HCT116 (cell line): ENCODE data around the gene ARID5B. TPM values are rescaled to one million over a fixed set of nuclear protein-coding genes. Genes with fewer than 3 reads are reported as not detected.
"Not testable (repeated sequence)": the region's sequence is repeated elsewhere in the genome, so short reads cannot be mapped to it uniquely, and the experiment has no call there.

Experiments used
- ATAC-seq: fragments of 200-7000 bp; cut with Tn5 transposase; 2 replicates; pipeline ENCODE4 v1.9.1; 2020; ENCODE audit warnings: mild to moderate bottlenecking, moderate library complexity
- BruUV-seq: library from RNA; stranded (reverse); fragments of 400-500 nt; replicated peaks from 2 replicates; lab custom pipeline; 2021; lab: Mats Ljungman, UMichigan
- CTCF ChIA-PET: fragments of 300-600 bp; sonication (Branson Sonifier 250); formaldehyde crosslinking; loops from one replicate; lab custom pipeline; 2021; ENCODE audit warnings: antibody characterized with exemption; lab: Charles Lee
- POLR2A ChIA-PET: fragments of 300-600, 350-600 bp; sonication (Branson Sonifier 250); formaldehyde crosslinking; loops from one replicate; lab custom pipeline; 2021; ENCODE audit warnings: antibody characterized with exemption; lab: Charles Lee
- RAD21 ChIA-PET, 2 experiments: fragments of 300-600 bp; sonication (Branson Sonifier 250); formaldehyde crosslinking; loops; one replicate each; lab custom pipeline; 2023; ENCODE audit warnings: low total read pairs in 2 of 2; ENCODE audit not compliant: uncharacterized antibody in 2 of 2, unreplicated experiment in 2 of 2, low non-redundant PET in 1 of 2; lab: Charles Lee
- DNase-seq: peaks from one replicate; pipeline ENCODE4 v3.0.0-alpha.2; 2010; ENCODE audit warnings: low read depth, low spot score
- H2AFZ ChIP-seq: fragments of 200-600 bp; shearing (Covaris generic), sonication (generic); 2 replicates; pipeline ENCODE4 v1.6.1; 2017; ENCODE audit warnings: low read depth, mixed run types, mixed read lengths, antibody characterized with exemption, low read length; ENCODE audit not compliant: poor library complexity, severe bottlenecking
- H3K27ac ChIP-seq: 2 replicates; pipeline ENCODE4 v1.5.1; 2012; ENCODE audit warnings: low read depth, low read length
- H3K27me3 ChIP-seq: fragments of 200-600 bp; sonication (generic); 2 replicates; pipeline ENCODE4 v1.6.1; 2016; ENCODE audit warnings: mixed run types, low read length, mixed read lengths; ENCODE audit not compliant: insufficient read depth
- H3K36me3 ChIP-seq, 2 experiments: fragments of 200-500 bp in 1 of 2; fragments of 200-600 bp in 1 of 2; sonication (Bioruptor generic) in 1 of 2; sonication (generic) in 1 of 2; 2 replicates each; pipeline versions ENCODE4 v1.5.1 to v1.6.1; 2014 to 2016; ENCODE audit warnings: low read length in 2 of 2, inconsistent platforms in 1 of 2, mixed read lengths in 1 of 2, mixed run types in 1 of 2; ENCODE audit not compliant: insufficient read depth in 2 of 2, control insufficient read depth in 1 of 2
- H3K4me1 ChIP-seq, 2 experiments: fragments of 200-600 bp in 1 of 2; sonication (generic) in 1 of 2; 2 replicates each; pipeline versions ENCODE4 v1.5.1 to v1.6.1; 2012 to 2017; ENCODE audit warnings: low read length in 2 of 2, inconsistent platforms in 1 of 2, mild to moderate bottlenecking in 1 of 2, mixed read lengths in 1 of 2, mixed run types in 1 of 2, moderate library complexity in 1 of 2; ENCODE audit not compliant: insufficient read depth in 2 of 2, control insufficient read depth in 1 of 2
- H3K4me2 ChIP-seq: fragments of 200-600 bp; sonication (generic); 2 replicates; pipeline ENCODE4 v1.6.1; 2017; ENCODE audit warnings: mixed run types, low read length, mixed read lengths
- H3K4me3 ChIP-seq, 2 experiments: fragments of 200-600 bp in 1 of 2; sonication (generic) in 1 of 2; replicated peaks in 1 of 2; 2 replicates each; pipeline ENCODE4 v1.5.1; 2011 to 2016; ENCODE audit warnings: low read length in 2 of 2, control low read depth in 1 of 2, low read depth in 1 of 2, mild to moderate bottlenecking in 1 of 2, mixed read lengths in 1 of 2, mixed run types in 1 of 2
- H3K79me2 ChIP-seq: fragments of 200-600 bp; sonication (generic); 2 replicates; pipeline ENCODE4 v1.6.1; 2017; ENCODE audit warnings: mild to moderate bottlenecking, mixed run types, low read length, moderate library complexity, mixed read lengths; ENCODE audit not compliant: insufficient read depth
- H3K9ac ChIP-seq: fragments of 200-600 bp; sonication (generic); 2 replicates; pipeline ENCODE4 v1.6.1; 2016; ENCODE audit warnings: low read length, mixed read lengths
- H3K9me2 ChIP-seq: fragments of 200-600 bp; sonication (generic), shearing (Covaris generic); 2 replicates; pipeline ENCODE4 v1.6.1; 2017; ENCODE audit warnings: mixed run types, mild to moderate bottlenecking, moderate library complexity; ENCODE audit not compliant: insufficient read depth
- H3K9me3 ChIP-seq, 2 experiments: fragments of 200-500 bp in 1 of 2; fragments of 200-600 bp in 1 of 2; sonication (Bioruptor generic) in 1 of 2; sonication (generic) in 1 of 2; 2 replicates each; pipeline ENCODE4 v1.6.1; 2014 to 2017; ENCODE audit warnings: low read length in 2 of 2, mixed read lengths in 2 of 2, inconsistent platforms in 1 of 2, low read depth in 1 of 2, mild to moderate bottlenecking in 1 of 2, mixed run types in 1 of 2, moderate library complexity in 1 of 2; ENCODE audit not compliant: control insufficient read depth in 1 of 2, insufficient read depth in 1 of 2
- H4K20me1 ChIP-seq: fragments of 200-600 bp; sonication (generic), shearing (Covaris generic); 2 replicates; pipeline ENCODE4 v1.6.1; 2017; ENCODE audit warnings: mixed run types, mild to moderate bottlenecking, moderate library complexity; ENCODE audit not compliant: insufficient read depth
- CTCF ChIP-seq, 3 experiments: fragments of 200-600 bp in 1 of 3; sonication (generic) in 1 of 3; IDR thresholded peaks in 2 of 3; conservative IDR thresholded peaks in 1 of 3; 2 replicates each; pipeline ENCODE4 v1.5.1; 2012 to 2017; ENCODE audit warnings: low read depth in 2 of 3, low read length in 2 of 3, antibody characterized with exemption in 1 of 3, borderline replicate concordance in 1 of 3, control low read depth in 1 of 3, mild to moderate bottlenecking in 1 of 3, mixed read lengths in 1 of 3, mixed run types in 1 of 3, moderate library complexity in 1 of 3; ENCODE audit not compliant: insufficient read depth in 1 of 3
- POLR2A ChIP-seq: IDR thresholded peaks from 2 replicates; pipeline ENCODE4 v1.7.0; 2011; ENCODE audit warnings: borderline replicate concordance; ENCODE audit not compliant: insufficient read depth, insufficient read length; ENCODE audit errors: extremely low read depth
- intact Hi-C: fragments of 100-400 bp; cut with micrococcal nuclease; formaldehyde crosslinking; loops from 2 replicates; pipeline ENCODE4 v1.10.0; 2022
- total RNA-seq: library from RNA; stranded (reverse); gene quantifications from one replicate; pipeline ENCODE4 v1.2.1, GENCODE V29; 2021; ENCODE audit not compliant: unreplicated experiment

Gene ARID5B
- total RNA-seq, 1 experiment from 2014 or later = 4.7 TPM

DNA sequence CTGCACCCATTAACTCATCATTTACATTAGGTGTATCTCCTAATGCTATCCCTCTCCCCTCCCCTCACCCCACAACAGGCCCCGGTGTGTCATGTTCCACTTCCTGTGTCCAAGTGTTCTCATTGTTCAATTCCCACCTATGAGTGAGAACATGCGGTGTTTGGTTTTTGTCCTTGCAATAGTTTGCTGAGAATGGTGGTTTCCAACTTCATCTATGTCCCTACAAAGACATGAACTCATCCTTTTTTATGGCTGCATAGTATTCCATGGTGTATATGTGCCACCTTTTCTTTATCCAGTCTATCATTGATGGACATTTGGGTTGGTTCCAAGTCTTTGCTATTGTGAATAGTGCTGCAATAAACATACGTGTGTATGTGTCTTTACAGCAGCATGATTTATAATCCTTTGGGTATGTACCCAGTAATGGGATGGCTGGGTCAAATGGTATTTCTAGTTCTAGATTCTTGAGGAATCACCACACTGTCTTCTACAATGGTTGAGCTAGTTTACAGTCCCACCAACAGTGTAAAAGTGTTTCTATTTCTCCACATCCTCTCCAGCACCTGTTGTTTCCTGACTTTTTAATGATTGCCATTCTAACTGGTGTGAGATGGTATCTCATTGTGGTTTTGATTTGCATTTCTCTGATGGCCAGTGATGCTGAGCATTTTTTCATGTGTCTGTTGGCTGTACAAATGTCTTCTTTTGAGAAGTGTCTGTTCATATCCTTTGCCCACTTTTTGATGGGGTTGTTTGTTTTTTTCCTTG, 75.6 kb downstream of the ARID5B start:
- H3K9me2 ChIP-seq, CTCF ChIA-PET, ATAC-seq, intact Hi-C loops, H3K27ac ChIP-seq, H4K20me1 ChIP-seq, BruUV-seq, H3K79me2 ChIP-seq, H3K4me2 ChIP-seq, H3K9me3 ChIP-seq, H2AFZ ChIP-seq, RAD21 ChIA-PET, H3K9ac ChIP-seq, H3K36me3 ChIP-seq, H3K4me3 ChIP-seq, DNase-seq, H3K27me3 ChIP-seq, POLR2A ChIA-PET: not testable (repeated sequence)
- H3K4me1 ChIP-seq = peaks cover 5 to 23% of the 10 kb centered on the region in 2 experiments; a peak in 3 of 4 replicates

DNA sequence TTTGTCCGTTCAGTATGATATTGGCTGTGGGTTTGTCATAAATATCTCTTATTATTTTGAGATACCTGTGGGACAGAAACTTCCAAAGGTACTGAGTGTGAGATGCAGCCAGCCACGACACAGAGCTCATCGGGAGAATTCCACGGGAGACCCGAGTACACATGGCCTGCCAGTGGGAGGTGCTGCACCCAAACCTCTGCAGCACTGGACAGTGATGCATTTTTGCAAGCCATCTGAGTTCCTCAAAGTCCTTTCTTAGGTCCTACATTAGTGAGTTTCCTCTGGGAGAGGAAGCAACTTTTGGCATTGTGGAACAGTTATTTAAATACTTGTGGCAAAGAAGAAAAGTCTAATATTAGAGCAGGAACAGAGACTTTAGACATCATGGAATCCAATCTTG, 77.5 kb downstream of the ARID5B start:
- no peaks in the 10 kb centered on the region for H3K9me2 ChIP-seq
- no peak for TF ChIP-seq POLR2A
- TF ChIP-seq CTCF (IDR thresholded peaks at IDR 0.05 in 2 of 3, conservative IDR thresholded peaks at IDR 0.05 in 1 of 3; ENCODE audit: borderline replicate concordance in 1 of 3, insufficient read depth in 1 of 3, low read depth in 2 of 3, low read length in 2 of 3) = peak in 2 of 3 experiments; percentile 37 to 52; a peak in 3 of 6 replicates
- TF ChIP-seq, all 23 proteins: peak for 1
- Histone ChIP-seq H3K27ac (no peak overlapping the region), H3K4me2 (no peak overlapping the region), H4K20me1 (no peaks in the 10 kb centered on the region), H3K4me3 (no peak overlapping the region), H3K9me3 (no peaks in the 10 kb centered on the region), H3K36me3 (no peaks in the 10 kb centered on the region), H3K4me1 (peaks cover 5 to 23% of the 10 kb centered on the region in 2 experiments; a peak in 3 of 4 replicates), H2AFZ (no peak overlapping the region), H3K79me2 (no peaks in the 10 kb centered on the region), H3K27me3 (no peaks in the 10 kb centered on the region), H3K9ac (no peak overlapping the region)
- DNase-seq (no peak), ATAC-seq (peak; percentile 67; the same call in 1 of the 2 replicates)
- POLR2A ChIA-PET = no interaction called here
- BruUV-seq = no TSS peak
- RAD21 ChIA-PET = no interaction called here
- CTCF ChIA-PET = interaction anchor here (0.6 kb wide), 2 partner anchors 9 to 14 kb away, joined by 3 read pairs; no protein-coding TSS in a partner anchor
- intact Hi-C loops = no loop called here
